Naive thymus-derived CD8-positive, alpha-beta T cell (primary cell): ENCODE results near the gene ZMIZ1. TPM values are rescaled to one million over a fixed set of nuclear protein-coding genes. Genes with fewer than 3 reads are reported as not detected.

Experiments
- ATAC-seq, 2 donors: fragments of 150-1000 bp; cut with Tn5 transposase in 1 of 2; sonication (Bioruptor Pico), chemical (Tn5 transposase) in 1 of 2; 1 replicate in 1 of 2; 2 replicates in 1 of 2; pipeline ENCODE4 v1.10.0; 2021; ENCODE audit warnings: mild to moderate bottlenecking in 2 of 2, moderate library complexity in 2 of 2
- POLR2A ChIA-PET: fragments of 350-600 bp; sonication (Branson Sonifier 250); formaldehyde crosslinking; loops from one replicate; lab custom pipeline; 2021; ENCODE audit warnings: antibody characterized with exemption; lab: Charles Lee
- DNase-seq, 10 donors: peaks; one replicate each; pipeline versions ENCODE4 v3.0.0 to v3.0.0-alpha.2; 2020 to 2022
- H3K27ac Mint-ChIP-seq, 10 donors: one replicate each; pipeline ENCODE4 v1.8.0; 2020 to 2022; ENCODE audit warnings: mild to moderate bottlenecking in 10 of 10, mixed read lengths in 10 of 10, moderate library complexity in 4 of 10, inconsistent platforms in 1 of 10
- H3K27me3 Mint-ChIP-seq, 5 donors: one replicate each; pipeline ENCODE4 v1.8.0; 2021 to 2022; ENCODE audit warnings: mixed read lengths in 5 of 5
- H3K36me3 Mint-ChIP-seq, 3 donors: one replicate each; pipeline ENCODE4 v1.8.0; 2020 to 2022; ENCODE audit warnings: mixed read lengths in 3 of 3, mild to moderate bottlenecking in 2 of 3, inconsistent platforms in 1 of 3
- H3K4me1 Mint-ChIP-seq, 4 donors: one replicate each; pipeline ENCODE4 v1.8.0; 2021 to 2022; ENCODE audit warnings: mixed read lengths in 4 of 4
- H3K4me3 Mint-ChIP-seq, 10 donors: one replicate each; pipeline ENCODE4 v1.8.0; 2020 to 2022; ENCODE audit warnings: mild to moderate bottlenecking in 10 of 10, mixed read lengths in 10 of 10, moderate library complexity in 6 of 10, inconsistent platforms in 1 of 10
- H3K9me3 Mint-ChIP-seq, 9 donors: one replicate each; pipeline ENCODE4 v1.8.0; 2020 to 2022; ENCODE audit warnings: mixed read lengths in 9 of 9, mild to moderate bottlenecking in 3 of 9, inconsistent platforms in 1 of 9, moderate library complexity in 1 of 9
- polyA plus RNA-seq, 3 donors: library from polyadenylated mRNA; unstranded; fragments of 300-500 nt; fragmentation: Illumina TruSeq; gene quantifications; one replicate each; pipeline ENCODE4 v1.2.3, GENCODE V29; 2021
- total RNA-seq, 8 experiments: library from RNA in 2 of 8; stranded (reverse) in 2 of 8; gene quantifications; one replicate each; pipeline ENCODE4 v1.2.3 and lab custom pipeline; 2021 to 2026

Gene ZMIZ1
- total and polyA plus RNA-seq, 5 experiments from 2014 or later = 1.4 to 11.6 (median 2.7) TPM

GRCh38 chr10:79207096-79207357 is 138.3 kb downstream of the ZMIZ1 start:
- Mint-ChIP-seq H3K36me3 (peaks cover 0 to 35% (median 8%) of the 10 kb centered on the region in 3 donors), H3K27ac (no peak overlapping the region), H3K4me3 (no peak overlapping the region), H3K9me3 (no peaks in the 10 kb centered on the region), H3K27me3 (no peaks in the 10 kb centered on the region), H3K4me1 (peaks cover 0 to 3% (median 0%) of the 10 kb centered on the region in 4 donors)
- DNase-seq = no peak
- no peak for ATAC-seq
- POLR2A ChIA-PET = no interaction called here

- no peaks in the 10 kb centered on the region for H3K27me3 Mint-ChIP-seq
Observed at GRCh38 chr10:79207726-79208125, 139.0 kb downstream of the ZMIZ1 start.

GRCh38 chr10:79208251-79208983 is 139.7 kb downstream of the ZMIZ1 start:
- POLR2A ChIA-PET = no interaction called here
- no peak overlapping the region for H3K27ac Mint-ChIP-seq
- H3K9me3 Mint-ChIP-seq = no peaks in the 10 kb centered on the region

More at GRCh38 chr10:79207726-79208125, 139.0 kb downstream of the ZMIZ1 start:
- H3K9me3 Mint-ChIP-seq = no peaks in the 10 kb centered on the region
- ATAC-seq = no peak
- POLR2A ChIA-PET = no interaction called here
- DNase-seq = no peak
- H3K27ac Mint-ChIP-seq = no peak overlapping the region
- H3K36me3 Mint-ChIP-seq = peaks cover 0 to 34% (median 8%) of the 10 kb centered on the region in 3 donors
- no peak overlapping the region for H3K4me3 Mint-ChIP-seq
- H3K4me1 Mint-ChIP-seq = peaks cover 0 to 3% (median 0%) of the 10 kb centered on the region in 4 donors

GRCh38 chr10:79209340-79209739 is 140.6 kb downstream of the ZMIZ1 start:
- Mint-ChIP-seq H3K36me3 (peaks cover 0 to 27% (median 6%) of the 10 kb centered on the region in 3 donors), H3K9me3 (no peaks in the 10 kb centered on the region), H3K4me3 (no peak overlapping the region), H3K27ac (no peak overlapping the region), H3K4me1 (no peaks in the 10 kb centered on the region), H3K27me3 (no peaks in the 10 kb centered on the region)
- POLR2A ChIA-PET = no interaction called here
- no peak for DNase-seq
- no peak for ATAC-seq

More at GRCh38 chr10:79208251-79208983, 139.7 kb downstream of the ZMIZ1 start:
- DNase-seq (no peak), ATAC-seq (no peak)
- Mint-ChIP-seq H3K4me1 (peaks cover 0 to 2% (median 0%) of the 10 kb centered on the region in 4 donors), H3K4me3 (no peak overlapping the region), H3K36me3 (peaks cover 0 to 33% (median 7%) of the 10 kb centered on the region in 3 donors), H3K27me3 (no peaks in the 10 kb centered on the region)

GRCh38 chr10:79209831-79210230 is 141.1 kb downstream of the ZMIZ1 start:
- no peak for DNase-seq
- H3K36me3 Mint-ChIP-seq = peaks cover 0 to 22% (median 6%) of the 10 kb centered on the region in 3 donors
- no peaks in the 10 kb centered on the region for H3K27me3 Mint-ChIP-seq
- no peak overlapping the region for H3K4me3 Mint-ChIP-seq
- no peaks in the 10 kb centered on the region for H3K9me3 Mint-ChIP-seq
- POLR2A ChIA-PET = no interaction called here
- peak overlapping the region in 1 of 10 donors; percentile 66 for H3K27ac Mint-ChIP-seq
- no peaks in the 10 kb centered on the region for H3K4me1 Mint-ChIP-seq
- no peak for ATAC-seq

- H3K36me3 Mint-ChIP-seq = peaks cover 0 to 27% (median 6%) of the 10 kb centered on the region in 3 donors
- H3K4me1 Mint-ChIP-seq = no peaks in the 10 kb centered on the region
- H3K9me3 Mint-ChIP-seq = no peaks in the 10 kb centered on the region
- no peaks in the 10 kb centered on the region for H3K27me3 Mint-ChIP-seq
- POLR2A ChIA-PET = no interaction called here
- no peak overlapping the region for H3K4me3 Mint-ChIP-seq
- ATAC-seq (no peak), DNase-seq (no peak)
- peak overlapping the region in 3 of 10 donors; percentile 22 to 66 (median 53) for H3K27ac Mint-ChIP-seq
Observed at GRCh38 chr10:79210672-79211071, 141.9 kb downstream of the ZMIZ1 start.

- ATAC-seq = no peak
- H3K9me3 Mint-ChIP-seq = no peaks in the 10 kb centered on the region
- POLR2A ChIA-PET = no interaction called here
- no peak overlapping the region for H3K27ac Mint-ChIP-seq
- peaks cover 0 to 35% (median 13%) of the 10 kb centered on the region in 3 donors for H3K36me3 Mint-ChIP-seq
- no peak for DNase-seq
- H3K4me3 Mint-ChIP-seq = no peak overlapping the region
- no peaks in the 10 kb centered on the region for H3K27me3 Mint-ChIP-seq
- no peaks in the 10 kb centered on the region for H3K4me1 Mint-ChIP-seq
Observed at GRCh38 chr10:79211616-79212015, 142.8 kb downstream of the ZMIZ1 start.

- no peaks in the 10 kb centered on the region for H3K9me3 Mint-ChIP-seq
- no peak overlapping the region for H3K27ac Mint-ChIP-seq
- POLR2A ChIA-PET = no interaction called here
- no peaks in the 10 kb centered on the region for H3K27me3 Mint-ChIP-seq
- ATAC-seq (no peak), DNase-seq (no peak)
- H3K36me3 Mint-ChIP-seq = peaks cover 0 to 37% (median 18%) of the 10 kb centered on the region in 3 donors
- peaks cover 0 to 4% (median 0%) of the 10 kb centered on the region in 4 donors for H3K4me1 Mint-ChIP-seq
- no peak overlapping the region for H3K4me3 Mint-ChIP-seq
Observed at GRCh38 chr10:79215531-79215930, 146.8 kb downstream of the ZMIZ1 start.

- POLR2A ChIA-PET = no interaction called here
- H3K27ac Mint-ChIP-seq = no peak overlapping the region
- H3K9me3 Mint-ChIP-seq = no peaks in the 10 kb centered on the region
- H3K4me1 Mint-ChIP-seq = peaks cover 0 to 8% (median 0%) of the 10 kb centered on the region in 4 donors
- H3K27me3 Mint-ChIP-seq = no peaks in the 10 kb centered on the region
- DNase-seq = no peak
- H3K36me3 Mint-ChIP-seq = peaks cover 0 to 42% (median 18%) of the 10 kb centered on the region in 3 donors
- no peak for ATAC-seq
- no peak overlapping the region for H3K4me3 Mint-ChIP-seq
Observed at GRCh38 chr10:79219322-79219957, 150.7 kb downstream of the ZMIZ1 start.

- H3K27me3 Mint-ChIP-seq = no peaks in the 10 kb centered on the region
- no peaks in the 10 kb centered on the region for H3K9me3 Mint-ChIP-seq
- peaks cover 0 to 40% (median 18%) of the 10 kb centered on the region in 3 donors for H3K36me3 Mint-ChIP-seq
- H3K27ac Mint-ChIP-seq = no peak overlapping the region
- DNase-seq (no peak), ATAC-seq (no peak)
- no peak overlapping the region for H3K4me3 Mint-ChIP-seq
- peaks cover 0 to 10% (median 0%) of the 10 kb centered on the region in 4 donors for H3K4me1 Mint-ChIP-seq
- POLR2A ChIA-PET = no interaction called here
Observed at GRCh38 chr10:79220307-79220706, 151.5 kb downstream of the ZMIZ1 start.

- Mint-ChIP-seq H3K36me3 (peaks cover 0 to 34% (median 13%) of the 10 kb centered on the region in 3 donors), H3K9me3 (no peaks in the 10 kb centered on the region), H3K4me1 (peaks cover 0 to 10% (median 0%) of the 10 kb centered on the region in 4 donors), H3K4me3 (no peak overlapping the region), H3K27me3 (no peaks in the 10 kb centered on the region), H3K27ac (no peak overlapping the region)
- ATAC-seq (no peak), DNase-seq (no peak)
- POLR2A ChIA-PET = no interaction called here
Observed at GRCh38 chr10:79221110-79222051, 152.6 kb downstream of the ZMIZ1 start.

- Mint-ChIP-seq H3K9me3 (no peaks in the 10 kb centered on the region), H3K36me3 (peaks cover 0 to 27% (median 7%) of the 10 kb centered on the region in 3 donors), H3K27ac (peak overlapping the region in 1 of 10 donors; percentile 62), H3K4me1 (peaks cover 0 to 10% (median 0%) of the 10 kb centered on the region in 4 donors), H3K27me3 (no peaks in the 10 kb centered on the region), H3K4me3 (no peak overlapping the region)
- no peak for ATAC-seq
- no peak for DNase-seq
- POLR2A ChIA-PET = no interaction called here
Observed at GRCh38 chr10:79222186-79222585, 153.4 kb downstream of the ZMIZ1 start.
